ENCODE results near the gene GLIS1.

The GLIS1 gene

GRCh38 chr1:53541761-53542550 is 197.0 kb downstream of the GLIS1 start:
- no peak overlapping the region for H3K4me3 ChIP-seq (ENCODE audit: low read depth, low read length)
- peak; percentile 12 for DNase-seq (ENCODE audit: low read depth)
- TF ChIP-seq CTCF (IDR thresholded peaks at IDR 0.05; ENCODE audit: low read depth, low read length) (peak; percentile 38), MAX (IDR thresholded peaks at IDR 0.05; ENCODE audit: low read depth, low read length) (no peak)

- TF ChIP-seq CTCF (IDR thresholded peaks at IDR 0.05; ENCODE audit: low read depth, low read length) (no peak), MAX (IDR thresholded peaks at IDR 0.05; ENCODE audit: low read depth, low read length) (no peak), MYC (IDR thresholded peaks at IDR 0.05; ENCODE audit: low read depth, low read length) (no peak), POLR2A (IDR thresholded peaks at IDR 0.05; ENCODE audit: extremely low read depth, insufficient read length) (no peak)
- no peak overlapping the region for H3K4me3 ChIP-seq (ENCODE audit: low read depth, low read length)
- DNase-seq (ENCODE audit: low read depth): no peak
Observed at GRCh38 chr1:53541263-53541625, 197.7 kb downstream of the GLIS1 start.

GRCh38 chr1:53540604-53541262 is 198.2 kb downstream of the GLIS1 start:
- no peak overlapping the region for H3K4me3 ChIP-seq (ENCODE audit: low read depth, low read length)
- TF ChIP-seq MAX (IDR thresholded peaks at IDR 0.05; ENCODE audit: low read depth, low read length) (no peak), MYC (IDR thresholded peaks at IDR 0.05; ENCODE audit: low read depth, low read length) (no peak), POLR2A (IDR thresholded peaks at IDR 0.05; ENCODE audit: extremely low read depth, insufficient read length) (no peak), CTCF (IDR thresholded peaks at IDR 0.05; ENCODE audit: low read depth, low read length) (no peak)
- DNase-seq (ENCODE audit: low read depth): no peak

GRCh38 chr1:53539711-53540603 is 199.0 kb downstream of the GLIS1 start:
- no peak for DNase-seq (ENCODE audit: low read depth)
- TF ChIP-seq CTCF (IDR thresholded peaks at IDR 0.05; ENCODE audit: low read depth, low read length) (no peak), MYC (IDR thresholded peaks at IDR 0.05; ENCODE audit: low read depth, low read length) (no peak), POLR2A (IDR thresholded peaks at IDR 0.05; ENCODE audit: extremely low read depth, insufficient read length) (no peak)
- no peak overlapping the region for H3K4me3 ChIP-seq (ENCODE audit: low read depth, low read length)

- no peak overlapping the region for H3K4me3 ChIP-seq (ENCODE audit: low read depth, low read length)
- no peak for DNase-seq (ENCODE audit: low read depth)
- TF ChIP-seq MAX (IDR thresholded peaks at IDR 0.05; ENCODE audit: low read depth, low read length) (no peak), CTCF (IDR thresholded peaks at IDR 0.05; ENCODE audit: low read depth, low read length) (no peak), POLR2A (IDR thresholded peaks at IDR 0.05; ENCODE audit: extremely low read depth, insufficient read length) (no peak), MYC (IDR thresholded peaks at IDR 0.05; ENCODE audit: low read depth, low read length) (no peak)
Observed at GRCh38 chr1:53539226-53539625, 199.7 kb downstream of the GLIS1 start.

Measured in NB4 (cell line).